ENCODE results near the gene SFRP4.

DNA sequence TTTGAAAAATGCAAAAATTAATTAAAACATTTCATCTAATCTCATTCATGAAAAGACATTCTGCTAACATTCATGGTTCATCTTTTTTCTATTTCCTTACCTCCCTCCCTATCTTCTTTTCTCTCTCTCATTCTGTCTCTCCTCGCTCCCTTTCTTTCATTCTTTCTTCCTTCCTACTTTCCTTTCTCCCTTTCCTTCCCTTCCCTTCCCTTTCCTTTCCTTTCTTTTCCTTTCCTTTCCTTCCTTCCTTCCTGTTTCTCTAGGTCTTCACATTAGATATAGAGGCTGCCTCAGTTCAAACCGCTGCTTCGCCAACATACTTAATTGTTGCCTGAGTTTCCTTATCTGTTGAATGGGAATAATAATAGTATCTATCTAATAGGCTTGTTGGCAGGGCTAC, 21.9 kb downstream of the SFRP4 start:
- TF ChIP-seq, protein P1, sequence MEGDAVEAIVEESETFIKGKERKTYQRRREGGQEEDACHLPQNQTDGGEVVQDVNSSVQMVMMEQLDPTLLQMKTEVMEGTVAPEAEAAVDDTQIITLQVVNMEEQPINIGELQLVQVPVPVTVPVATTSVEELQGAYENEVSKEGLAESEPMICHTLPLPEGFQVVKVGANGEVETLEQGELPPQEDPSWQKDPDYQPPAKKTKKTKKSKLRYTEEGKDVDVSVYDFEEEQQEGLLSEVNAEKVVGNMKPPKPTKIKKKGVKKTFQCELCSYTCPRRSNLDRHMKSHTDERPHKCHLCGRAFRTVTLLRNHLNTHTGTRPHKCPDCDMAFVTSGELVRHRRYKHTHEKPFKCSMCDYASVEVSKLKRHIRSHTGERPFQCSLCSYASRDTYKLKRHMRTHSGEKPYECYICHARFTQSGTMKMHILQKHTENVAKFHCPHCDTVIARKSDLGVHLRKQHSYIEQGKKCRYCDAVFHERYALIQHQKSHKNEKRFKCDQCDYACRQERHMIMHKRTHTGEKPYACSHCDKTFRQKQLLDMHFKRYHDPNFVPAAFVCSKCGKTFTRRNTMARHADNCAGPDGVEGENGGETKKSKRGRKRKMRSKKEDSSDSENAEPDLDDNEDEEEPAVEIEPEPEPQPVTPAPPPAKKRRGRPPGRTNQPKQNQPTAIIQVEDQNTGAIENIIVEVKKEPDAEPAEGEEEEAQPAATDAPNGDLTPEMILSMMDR (IDR thresholded peaks at IDR 0.05) = no peak
- TF ChIP-seq POLR2A (IDR thresholded peaks at IDR 0.05) (no peak), POLR2AphosphoS5 (IDR thresholded peaks at IDR 0.05; ENCODE audit: insufficient read depth in 1 of 2, low read depth in 1 of 2) (no peak)

Data from vagina (tissue), 2 donors.